Measurements from ENCODE around the gene ANG. TPM values are rescaled to one million over a fixed set of nuclear protein-coding genes. Genes with fewer than 3 reads are reported as not detected.

Gene ANG
- total and polyA plus RNA-seq, 10 of the 15 experiments (the other 5 are each of a cell fraction or from before 2014, with no cell fraction given): 1.0 to 5.9 (median 2.2) TPM

DNA sequence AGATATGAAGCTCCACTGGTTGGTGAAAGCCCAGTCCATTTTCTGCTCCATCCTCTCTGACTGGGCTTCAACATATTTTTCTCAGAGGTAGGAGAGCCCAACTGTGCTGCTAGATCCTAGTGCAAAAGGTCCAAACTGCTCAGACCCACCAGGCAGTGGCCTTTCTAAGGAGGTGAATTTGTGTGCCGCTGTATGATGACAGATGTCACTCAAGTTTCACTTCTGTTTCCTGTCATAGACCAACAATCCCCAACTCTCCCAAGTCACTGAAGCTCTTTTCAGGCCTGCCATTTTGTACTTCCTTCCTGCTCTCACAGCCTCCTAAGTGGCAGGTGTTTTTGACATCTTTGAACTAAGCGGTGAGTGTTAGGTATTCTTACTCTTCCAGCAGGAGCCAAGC lies 20.6 kb upstream of the ANG start (continued):
- TF ChIP-seq YBX1 (IDR thresholded peaks at IDR 0.05) (no peak), MTA3 (IDR thresholded peaks at IDR 0.05; ENCODE audit: borderline replicate concordance, low read length) (no peak), ZNF384 (IDR thresholded peaks at IDR 0.05; ENCODE audit: borderline replicate concordance, low read depth, low read length) (no peak), FOXM1 (IDR thresholded peaks at IDR 0.05; ENCODE audit: low read depth, low read length) (peak; percentile 59; the same call in 1 of the 2 replicates), EP300 (IDR thresholded peaks at IDR 0.05; ENCODE audit: borderline replicate concordance in 1 of 2, control insufficient read depth in 1 of 2, low read depth in 2 of 2, low read length in 2 of 2) (peak in 1 of 2 experiments; percentile 76; a peak in 2 of 4 replicates), NR2C1 (IDR thresholded peaks at IDR 0.05) (no peak), CREM (IDR thresholded peaks at IDR 0.05; ENCODE audit: low read depth) (peak; percentile 78), RELA (IDR thresholded peaks at IDR 0.05; ENCODE audit: borderline replicate concordance, partially characterized antibody) (no peak), LARP7 (IDR thresholded peaks at IDR 0.05) (no peak), ZSCAN29 (IDR thresholded peaks at IDR 0.05) (no peak), SP1 (IDR thresholded peaks at IDR 0.05; ENCODE audit: low read depth, low read length) (peak; percentile 48)
- TF ChIP-seq, protein P1, sequence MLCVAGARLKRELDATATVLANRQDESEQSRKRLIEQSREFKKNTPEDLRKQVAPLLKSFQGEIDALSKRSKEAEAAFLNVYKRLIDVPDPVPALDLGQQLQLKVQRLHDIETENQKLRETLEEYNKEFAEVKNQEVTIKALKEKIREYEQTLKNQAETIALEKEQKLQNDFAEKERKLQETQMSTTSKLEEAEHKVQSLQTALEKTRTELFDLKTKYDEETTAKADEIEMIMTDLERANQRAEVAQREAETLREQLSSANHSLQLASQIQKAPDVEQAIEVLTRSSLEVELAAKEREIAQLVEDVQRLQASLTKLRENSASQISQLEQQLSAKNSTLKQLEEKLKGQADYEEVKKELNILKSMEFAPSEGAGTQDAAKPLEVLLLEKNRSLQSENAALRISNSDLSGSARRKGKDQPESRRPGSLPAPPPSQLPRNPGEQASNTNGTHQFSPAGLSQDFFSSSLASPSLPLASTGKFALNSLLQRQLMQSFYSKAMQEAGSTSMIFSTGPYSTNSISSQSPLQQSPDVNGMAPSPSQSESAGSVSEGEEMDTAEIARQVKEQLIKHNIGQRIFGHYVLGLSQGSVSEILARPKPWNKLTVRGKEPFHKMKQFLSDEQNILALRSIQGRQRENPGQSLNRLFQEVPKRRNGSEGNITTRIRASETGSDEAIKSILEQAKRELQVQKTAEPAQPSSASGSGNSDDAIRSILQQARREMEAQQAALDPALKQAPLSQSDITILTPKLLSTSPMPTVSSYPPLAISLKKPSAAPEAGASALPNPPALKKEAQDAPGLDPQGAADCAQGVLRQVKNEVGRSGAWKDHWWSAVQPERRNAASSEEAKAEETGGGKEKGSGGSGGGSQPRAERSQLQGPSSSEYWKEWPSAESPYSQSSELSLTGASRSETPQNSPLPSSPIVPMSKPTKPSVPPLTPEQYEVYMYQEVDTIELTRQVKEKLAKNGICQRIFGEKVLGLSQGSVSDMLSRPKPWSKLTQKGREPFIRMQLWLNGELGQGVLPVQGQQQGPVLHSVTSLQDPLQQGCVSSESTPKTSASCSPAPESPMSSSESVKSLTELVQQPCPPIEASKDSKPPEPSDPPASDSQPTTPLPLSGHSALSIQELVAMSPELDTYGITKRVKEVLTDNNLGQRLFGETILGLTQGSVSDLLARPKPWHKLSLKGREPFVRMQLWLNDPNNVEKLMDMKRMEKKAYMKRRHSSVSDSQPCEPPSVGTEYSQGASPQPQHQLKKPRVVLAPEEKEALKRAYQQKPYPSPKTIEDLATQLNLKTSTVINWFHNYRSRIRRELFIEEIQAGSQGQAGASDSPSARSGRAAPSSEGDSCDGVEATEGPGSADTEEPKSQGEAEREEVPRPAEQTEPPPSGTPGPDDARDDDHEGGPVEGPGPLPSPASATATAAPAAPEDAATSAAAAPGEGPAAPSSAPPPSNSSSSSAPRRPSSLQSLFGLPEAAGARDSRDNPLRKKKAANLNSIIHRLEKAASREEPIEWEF (IDR thresholded peaks at IDR 0.05; ENCODE audit: insufficient replicate concordance, low read depth, low read length): no peak
- TF ChIP-seq, protein P2, sequence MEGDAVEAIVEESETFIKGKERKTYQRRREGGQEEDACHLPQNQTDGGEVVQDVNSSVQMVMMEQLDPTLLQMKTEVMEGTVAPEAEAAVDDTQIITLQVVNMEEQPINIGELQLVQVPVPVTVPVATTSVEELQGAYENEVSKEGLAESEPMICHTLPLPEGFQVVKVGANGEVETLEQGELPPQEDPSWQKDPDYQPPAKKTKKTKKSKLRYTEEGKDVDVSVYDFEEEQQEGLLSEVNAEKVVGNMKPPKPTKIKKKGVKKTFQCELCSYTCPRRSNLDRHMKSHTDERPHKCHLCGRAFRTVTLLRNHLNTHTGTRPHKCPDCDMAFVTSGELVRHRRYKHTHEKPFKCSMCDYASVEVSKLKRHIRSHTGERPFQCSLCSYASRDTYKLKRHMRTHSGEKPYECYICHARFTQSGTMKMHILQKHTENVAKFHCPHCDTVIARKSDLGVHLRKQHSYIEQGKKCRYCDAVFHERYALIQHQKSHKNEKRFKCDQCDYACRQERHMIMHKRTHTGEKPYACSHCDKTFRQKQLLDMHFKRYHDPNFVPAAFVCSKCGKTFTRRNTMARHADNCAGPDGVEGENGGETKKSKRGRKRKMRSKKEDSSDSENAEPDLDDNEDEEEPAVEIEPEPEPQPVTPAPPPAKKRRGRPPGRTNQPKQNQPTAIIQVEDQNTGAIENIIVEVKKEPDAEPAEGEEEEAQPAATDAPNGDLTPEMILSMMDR (IDR thresholded peaks at IDR 0.05 in 2 of 3, conservative IDR thresholded peaks at IDR 0.05 in 1 of 3; ENCODE audit: control insufficient read depth in 2 of 3, extremely low read depth in 1 of 3, insufficient read depth in 1 of 3, low read depth in 3 of 3, low read length in 3 of 3): no peak
- TF ChIP-seq, protein P3, sequence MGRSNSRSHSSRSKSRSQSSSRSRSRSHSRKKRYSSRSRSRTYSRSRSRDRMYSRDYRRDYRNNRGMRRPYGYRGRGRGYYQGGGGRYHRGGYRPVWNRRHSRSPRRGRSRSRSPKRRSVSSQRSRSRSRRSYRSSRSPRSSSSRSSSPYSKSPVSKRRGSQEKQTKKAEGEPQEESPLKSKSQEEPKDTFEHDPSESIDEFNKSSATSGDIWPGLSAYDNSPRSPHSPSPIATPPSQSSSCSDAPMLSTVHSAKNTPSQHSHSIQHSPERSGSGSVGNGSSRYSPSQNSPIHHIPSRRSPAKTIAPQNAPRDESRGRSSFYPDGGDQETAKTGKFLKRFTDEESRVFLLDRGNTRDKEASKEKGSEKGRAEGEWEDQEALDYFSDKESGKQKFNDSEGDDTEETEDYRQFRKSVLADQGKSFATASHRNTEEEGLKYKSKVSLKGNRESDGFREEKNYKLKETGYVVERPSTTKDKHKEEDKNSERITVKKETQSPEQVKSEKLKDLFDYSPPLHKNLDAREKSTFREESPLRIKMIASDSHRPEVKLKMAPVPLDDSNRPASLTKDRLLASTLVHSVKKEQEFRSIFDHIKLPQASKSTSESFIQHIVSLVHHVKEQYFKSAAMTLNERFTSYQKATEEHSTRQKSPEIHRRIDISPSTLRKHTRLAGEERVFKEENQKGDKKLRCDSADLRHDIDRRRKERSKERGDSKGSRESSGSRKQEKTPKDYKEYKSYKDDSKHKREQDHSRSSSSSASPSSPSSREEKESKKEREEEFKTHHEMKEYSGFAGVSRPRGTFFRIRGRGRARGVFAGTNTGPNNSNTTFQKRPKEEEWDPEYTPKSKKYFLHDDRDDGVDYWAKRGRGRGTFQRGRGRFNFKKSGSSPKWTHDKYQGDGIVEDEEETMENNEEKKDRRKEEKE (IDR thresholded peaks at IDR 0.05): no peak
- TF ChIP-seq, protein P4, sequence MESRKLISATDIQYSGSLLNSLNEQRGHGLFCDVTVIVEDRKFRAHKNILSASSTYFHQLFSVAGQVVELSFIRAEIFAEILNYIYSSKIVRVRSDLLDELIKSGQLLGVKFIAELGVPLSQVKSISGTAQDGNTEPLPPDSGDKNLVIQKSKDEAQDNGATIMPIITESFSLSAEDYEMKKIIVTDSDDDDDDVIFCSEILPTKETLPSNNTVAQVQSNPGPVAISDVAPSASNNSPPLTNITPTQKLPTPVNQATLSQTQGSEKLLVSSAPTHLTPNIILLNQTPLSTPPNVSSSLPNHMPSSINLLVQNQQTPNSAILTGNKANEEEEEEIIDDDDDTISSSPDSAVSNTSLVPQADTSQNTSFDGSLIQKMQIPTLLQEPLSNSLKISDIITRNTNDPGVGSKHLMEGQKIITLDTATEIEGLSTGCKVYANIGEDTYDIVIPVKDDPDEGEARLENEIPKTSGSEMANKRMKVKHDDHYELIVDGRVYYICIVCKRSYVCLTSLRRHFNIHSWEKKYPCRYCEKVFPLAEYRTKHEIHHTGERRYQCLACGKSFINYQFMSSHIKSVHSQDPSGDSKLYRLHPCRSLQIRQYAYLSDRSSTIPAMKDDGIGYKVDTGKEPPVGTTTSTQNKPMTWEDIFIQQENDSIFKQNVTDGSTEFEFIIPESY (IDR thresholded peaks at IDR 0.05): no peak
